Kasumi-1 (cell line): ENCODE results near the gene FAM149B1.
"Not testable (repeated sequence)": the region's sequence is repeated elsewhere in the genome, so short reads cannot be mapped to it uniquely, and the experiment has no call there.

Experiments
- DNase-seq, 2 experiments: peaks; one replicate each; lab custom pipeline; 2025; lab: John Stamatoyannopoulos, UW

Gene FAM149B1

DNA sequence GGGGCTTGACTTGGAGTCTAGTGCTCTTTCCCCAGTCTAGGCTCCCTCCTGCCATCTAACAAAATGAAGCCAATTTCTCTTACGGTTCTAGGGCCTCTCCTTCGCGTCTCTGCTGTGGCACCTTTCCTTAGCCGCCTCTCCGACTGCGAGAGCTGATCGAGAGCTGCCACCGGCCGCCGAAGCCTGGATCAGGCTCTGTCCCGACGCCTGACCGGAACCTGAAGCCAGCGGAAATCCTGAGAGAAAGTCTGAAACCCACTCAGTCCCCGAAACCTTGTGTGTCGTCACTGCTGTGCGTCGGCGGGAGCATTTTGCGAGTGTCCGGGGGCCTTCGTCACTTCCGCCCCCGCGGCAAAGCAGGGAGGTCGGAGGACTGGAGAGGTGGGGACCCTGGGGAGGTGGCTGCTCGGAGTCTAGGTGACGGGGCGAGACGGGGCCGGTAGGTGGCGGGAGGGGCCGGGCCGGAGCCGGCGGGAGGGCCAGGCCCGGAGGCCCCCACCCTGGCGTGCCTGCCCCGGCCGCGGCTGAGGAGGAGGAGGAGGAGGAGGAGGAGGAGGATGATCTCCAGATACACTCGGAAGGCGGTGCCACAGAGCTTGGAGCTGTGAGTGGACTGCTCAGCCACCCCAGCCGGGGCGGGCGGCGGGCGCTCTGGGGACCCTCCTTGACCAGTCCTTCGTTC, at the start of gene FAM149B1, which contains the start of gene ECD:
FAM149B1 (plus strand) TSS at position 337 of the 682 bp plus-strand sequence; CDS start at position 558, 221 bp downstream.
ECD (minus strand) TSS at position 226 of the 682 bp plus-strand sequence. CDS start 4,071 bp downstream, outside the sequence.
- DNase-seq: peak; percentile 95 to 97

DNA sequence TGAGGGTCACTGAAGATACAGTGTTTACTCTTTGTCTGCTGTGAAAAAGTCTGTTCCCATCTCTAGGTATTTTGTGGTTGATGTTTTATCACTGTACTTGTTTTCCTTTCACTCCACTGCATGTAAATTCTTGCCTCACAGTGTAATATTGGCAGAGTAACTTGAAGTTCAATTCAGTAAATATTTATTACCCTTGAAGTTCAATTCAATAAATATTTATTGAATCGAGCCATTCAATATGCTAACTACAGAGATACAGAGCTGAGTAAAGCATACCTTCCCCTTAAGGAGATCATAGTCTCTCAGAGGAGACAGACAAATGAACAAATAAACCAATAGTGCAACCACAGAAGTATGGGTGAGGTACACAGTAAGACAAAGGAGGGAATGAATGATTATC, 48.5 kb upstream of the FAM149B1 start:
- no peak for DNase-seq

DNA sequence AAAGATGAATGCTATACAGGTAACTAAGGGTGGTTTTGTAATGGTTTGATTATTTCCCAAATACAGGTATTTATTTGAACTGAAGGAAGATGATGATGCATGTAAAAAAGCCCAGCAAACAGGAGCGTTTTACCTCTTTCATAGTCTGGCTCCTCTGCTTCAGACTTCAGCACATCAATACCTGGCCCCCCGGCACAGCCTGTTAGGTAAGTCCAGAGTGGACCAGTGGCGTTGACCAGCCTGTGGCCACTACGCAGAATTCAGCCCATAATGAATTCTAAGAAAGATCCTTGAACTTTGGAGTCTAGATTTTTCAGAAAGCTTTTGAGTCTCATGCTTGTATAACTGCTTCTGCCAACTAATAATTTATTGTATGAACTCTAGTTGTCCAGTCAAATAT, 48.0 kb upstream of the FAM149B1 start:
- DNase-seq: no peak

DNA sequence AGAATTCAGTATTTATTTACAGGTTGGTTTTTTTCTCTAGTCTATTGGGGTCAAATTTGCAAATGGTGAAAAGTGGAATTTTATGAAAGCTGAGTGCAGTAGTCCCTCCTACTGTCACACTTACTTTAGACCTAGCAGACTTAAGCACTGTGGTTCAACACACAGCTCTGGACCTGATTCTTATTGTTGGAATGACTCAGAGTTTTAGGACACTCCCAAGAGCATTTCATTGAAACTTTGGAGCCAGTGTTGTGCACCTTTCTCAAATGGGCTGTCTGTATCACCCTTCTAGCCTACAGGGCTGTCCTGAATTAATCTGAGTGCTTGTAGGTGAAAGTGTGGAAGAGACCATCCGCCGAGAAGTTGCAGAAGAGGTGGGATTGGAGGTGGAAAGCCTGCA, 41.6 kb upstream of the FAM149B1 start:
- no peak for DNase-seq

DNA sequence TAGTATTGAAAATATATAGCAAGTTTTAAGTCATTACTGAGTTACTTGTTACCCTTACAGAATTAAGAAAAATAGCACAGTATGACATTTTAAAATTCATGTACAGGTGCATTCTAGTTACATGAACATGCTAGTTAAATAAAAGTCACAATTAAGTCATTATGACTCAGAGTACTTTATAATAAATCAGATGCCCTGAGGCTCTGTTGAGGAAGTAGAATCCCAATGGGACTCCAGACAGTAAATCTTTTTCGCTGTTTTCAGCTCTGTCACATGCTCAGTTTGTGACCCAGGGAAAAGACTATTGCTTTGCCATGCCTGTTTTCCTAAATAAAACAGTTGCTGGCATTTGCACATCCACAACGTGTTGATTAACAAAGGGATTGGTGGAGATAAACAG, 36.6 kb upstream of the FAM149B1 start:
- DNase-seq: no peak

DNA sequence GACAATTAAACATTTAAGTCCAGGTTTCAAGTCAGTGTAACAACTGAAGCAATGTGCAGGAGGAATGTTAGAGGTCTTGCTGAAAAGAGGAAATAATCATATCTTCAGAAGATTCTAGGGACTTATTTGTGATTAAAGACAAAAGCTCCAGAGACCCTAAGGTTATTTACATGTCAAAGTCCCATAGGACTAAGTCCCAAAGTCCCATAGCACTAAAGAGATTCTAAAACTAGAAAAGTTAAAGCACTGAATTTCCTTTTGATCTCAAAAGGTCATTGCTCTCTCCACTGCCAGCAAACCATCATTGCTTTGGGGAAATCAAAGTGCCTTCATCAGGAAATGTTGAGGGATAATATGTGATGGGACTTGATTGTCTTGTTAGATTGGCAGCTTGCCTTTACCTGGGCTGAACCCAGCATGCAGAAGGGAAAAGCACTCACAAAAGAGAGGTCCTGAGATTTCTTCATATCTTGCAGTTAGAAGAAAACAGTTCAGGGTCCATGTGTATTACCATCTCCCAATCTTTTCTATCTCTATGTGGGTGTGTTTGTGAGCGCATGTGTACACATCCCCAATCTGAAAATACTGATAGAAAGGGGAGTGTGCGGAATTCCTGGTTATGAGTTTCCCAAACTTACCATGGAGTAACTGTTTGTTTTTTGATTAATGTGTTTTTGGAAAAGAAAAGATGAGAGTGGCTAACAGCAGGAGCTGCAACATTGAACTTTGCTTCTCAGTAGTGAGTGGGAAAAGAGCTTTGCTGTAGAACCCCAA, 35.8 kb upstream of the FAM149B1 start:
- DNase-seq: no peak

DNA sequence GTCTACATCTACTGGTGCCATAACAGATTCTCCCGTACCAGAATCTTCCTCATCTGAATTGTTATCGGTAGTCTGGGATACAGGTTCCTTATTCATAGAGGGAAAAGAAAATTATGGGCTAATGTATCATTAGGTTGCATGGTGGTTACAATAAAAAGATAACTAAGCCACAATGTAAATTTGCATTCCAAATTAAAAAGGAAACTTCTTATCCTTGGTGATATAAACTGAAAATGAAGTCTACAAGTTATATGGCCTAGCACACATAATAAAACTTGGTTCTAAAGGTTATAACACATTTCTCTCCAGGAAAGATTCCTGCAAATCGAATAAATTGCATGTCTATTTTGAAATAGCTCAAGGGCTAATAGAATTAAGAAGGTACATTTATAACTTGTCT, 33.2 kb upstream of the FAM149B1 start:
- no peak for DNase-seq

DNA sequence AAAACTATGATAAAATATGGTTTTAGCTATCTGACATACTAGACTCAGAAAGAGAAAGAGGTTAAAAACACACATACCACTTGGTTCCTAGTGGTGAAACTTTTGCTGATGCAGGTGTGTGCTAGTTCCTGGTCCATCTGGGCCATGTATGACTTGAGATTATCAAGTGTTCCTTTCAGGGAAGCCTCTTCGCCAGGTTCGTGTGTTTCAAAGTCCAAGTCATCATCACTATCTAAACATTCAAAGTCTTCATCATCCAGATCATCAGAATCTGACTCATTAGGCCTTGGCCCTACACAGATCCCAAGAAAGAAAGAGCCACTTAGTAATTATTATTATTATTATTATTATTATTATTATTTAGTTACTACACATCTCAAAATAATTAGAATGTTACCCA, 31.3 kb upstream of the FAM149B1 start:
- DNase-seq: no peak

DNA sequence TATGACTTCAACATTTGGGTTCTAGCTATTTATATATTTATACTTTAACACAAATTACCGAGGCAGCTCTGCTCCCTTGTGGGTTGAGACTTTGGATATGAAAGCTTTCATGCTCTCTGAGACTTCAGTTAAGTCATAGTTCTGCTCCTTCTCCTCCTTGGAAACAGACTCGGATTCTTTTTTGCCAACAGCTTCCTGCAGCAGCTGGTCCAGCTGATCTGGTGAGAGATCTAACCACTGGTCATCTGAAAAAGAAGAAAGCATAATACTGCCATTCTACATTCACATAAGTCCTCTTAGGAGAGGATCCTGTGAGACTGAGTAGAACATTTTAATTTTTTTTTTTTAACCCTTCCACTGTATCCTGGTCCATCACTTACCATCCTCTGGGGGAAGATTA, 28.7 kb upstream of the FAM149B1 start:
- no peak for DNase-seq

DNA sequence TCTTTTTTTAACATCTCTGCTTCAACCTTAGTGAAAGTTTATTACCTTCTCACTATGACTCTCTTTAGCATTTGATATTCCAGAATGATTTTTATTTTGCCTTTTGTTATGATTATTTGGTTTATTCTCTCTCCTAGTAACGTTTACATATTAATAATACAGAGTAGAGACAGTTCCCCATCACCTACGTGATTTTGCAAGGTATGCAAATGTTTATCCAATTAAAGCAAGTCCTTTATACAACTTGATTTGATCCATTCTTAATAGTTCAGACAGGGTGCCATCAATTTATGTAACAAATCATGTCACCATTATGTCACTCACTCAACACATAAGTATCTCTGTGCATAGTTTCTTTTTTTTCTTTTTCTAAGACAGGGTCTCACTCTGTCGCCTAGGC, 26.3 kb upstream of the FAM149B1 start:
- no peak for DNase-seq

DNA sequence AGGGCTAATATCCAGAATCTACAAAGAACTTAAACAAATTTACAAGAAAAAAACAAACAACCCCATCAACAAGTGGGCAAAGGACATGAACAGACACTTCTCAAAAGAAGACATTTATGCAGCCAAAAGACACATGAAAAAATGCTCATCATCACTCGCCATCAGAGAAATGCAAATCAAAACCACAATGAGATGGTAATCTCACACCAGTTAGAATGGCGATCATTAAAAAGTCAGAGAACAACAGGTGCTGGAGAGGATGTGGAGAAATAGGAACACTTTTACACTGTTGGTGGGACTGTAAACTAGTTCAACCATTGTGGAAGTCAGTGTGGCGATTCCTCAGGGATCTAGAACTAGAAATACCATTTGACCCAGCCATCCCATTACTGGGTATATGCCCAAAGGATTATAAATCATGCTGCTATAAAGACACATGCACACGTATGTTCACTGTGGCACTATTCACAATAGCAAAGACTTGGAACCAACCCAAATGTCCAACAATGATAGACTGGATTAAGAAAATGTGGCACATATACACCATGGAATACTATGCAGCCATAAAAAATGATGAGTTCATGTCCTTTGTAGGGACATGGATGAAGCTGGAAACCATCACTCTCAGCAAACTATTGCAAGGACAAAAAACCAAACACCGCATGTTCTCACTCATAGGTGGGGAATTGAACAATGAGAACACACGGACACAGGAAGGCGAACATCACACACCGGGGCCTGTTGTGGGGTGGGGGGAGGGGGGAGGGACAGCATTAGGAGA, 17.1 kb upstream of the FAM149B1 start:
- not testable (repeated sequence) for DNase-seq

DNA sequence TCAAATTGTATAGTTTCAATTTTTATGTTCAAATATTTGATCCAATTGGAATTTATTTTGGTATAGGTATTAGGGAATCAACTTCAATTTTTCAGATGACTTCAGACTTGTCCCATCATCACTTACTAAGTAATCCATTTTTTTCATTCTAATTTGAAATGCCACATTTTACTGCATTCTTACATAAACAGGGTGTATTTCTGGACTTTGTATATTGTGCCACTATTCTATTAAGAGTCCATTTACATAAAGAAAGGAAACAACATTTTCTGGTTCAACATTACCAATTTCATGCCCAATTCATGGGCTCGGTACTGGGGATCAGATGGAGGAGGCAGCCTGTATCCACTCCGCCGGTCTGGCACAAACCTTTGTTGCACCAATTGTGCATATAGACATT, 15.9 kb upstream of the FAM149B1 start:
- no peak for DNase-seq

DNA sequence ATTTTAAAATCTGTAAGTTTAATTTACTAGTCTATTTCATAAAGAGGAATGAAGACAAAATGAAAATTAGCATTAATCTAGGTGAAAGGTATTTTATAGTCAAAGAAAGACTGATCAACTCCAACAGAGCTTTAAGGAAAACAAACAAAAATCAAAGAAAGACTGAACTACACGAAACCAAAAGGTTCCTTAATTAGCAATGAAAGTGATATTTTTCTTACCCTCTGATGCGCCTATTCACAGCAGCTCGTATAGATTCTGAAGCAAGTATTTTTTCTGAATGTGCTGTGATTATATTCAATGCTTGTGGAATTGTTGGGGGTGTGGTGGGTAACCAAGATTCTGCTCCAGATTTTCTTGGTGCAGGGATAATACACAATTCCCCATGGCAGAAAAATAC, 11.9 kb upstream of the FAM149B1 start:
- DNase-seq: no peak

DNA sequence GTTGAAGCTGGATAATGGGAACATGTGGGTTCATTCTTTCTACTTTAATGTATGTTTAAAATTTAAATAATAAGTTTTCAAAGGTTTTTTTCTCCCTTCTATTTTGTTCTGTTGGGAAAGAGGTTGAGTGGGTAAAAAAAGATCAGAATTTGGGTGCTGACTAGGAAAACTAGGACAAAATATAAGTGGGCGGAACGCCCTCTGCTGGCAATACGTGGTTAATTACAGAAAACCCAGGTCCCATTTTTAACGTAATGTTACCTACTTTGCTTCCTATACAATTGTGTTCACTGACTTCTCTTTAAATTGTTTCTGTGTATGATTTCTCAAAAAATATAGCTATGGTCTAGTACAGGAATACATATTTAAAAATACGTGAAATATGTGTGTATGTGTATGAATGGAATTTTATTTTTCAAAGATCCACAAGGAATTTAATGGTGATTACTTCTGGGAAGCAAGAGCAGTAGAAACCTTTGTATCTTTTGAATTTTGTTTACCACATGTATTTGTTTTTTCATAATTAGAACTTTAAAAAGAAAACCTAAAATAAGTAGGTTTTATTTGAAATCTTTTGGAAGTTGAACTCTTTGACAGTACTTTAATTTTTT, 8.8 kb upstream of the FAM149B1 start:
- DNase-seq: peak; percentile 70 to 84

DNA sequence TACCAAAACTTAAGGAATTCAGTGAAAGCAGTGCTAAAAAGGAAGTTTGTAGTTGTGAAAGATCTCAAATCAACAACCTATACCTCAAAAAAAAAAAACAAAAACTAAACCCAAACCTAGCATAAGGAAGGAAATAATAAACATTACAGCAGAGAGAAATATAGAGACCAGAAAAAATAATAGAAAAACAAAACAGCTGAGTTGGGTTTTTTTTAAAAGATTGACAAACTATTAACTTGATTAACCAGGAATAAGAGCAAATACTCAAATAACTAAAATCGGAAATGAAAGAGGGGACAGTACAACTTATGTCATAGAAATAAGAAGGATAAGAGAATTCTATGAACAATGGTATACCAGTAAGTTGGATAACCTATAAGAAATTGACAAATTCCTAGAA, 6.8 kb upstream of the FAM149B1 start:
- DNase-seq: no peak

DNA sequence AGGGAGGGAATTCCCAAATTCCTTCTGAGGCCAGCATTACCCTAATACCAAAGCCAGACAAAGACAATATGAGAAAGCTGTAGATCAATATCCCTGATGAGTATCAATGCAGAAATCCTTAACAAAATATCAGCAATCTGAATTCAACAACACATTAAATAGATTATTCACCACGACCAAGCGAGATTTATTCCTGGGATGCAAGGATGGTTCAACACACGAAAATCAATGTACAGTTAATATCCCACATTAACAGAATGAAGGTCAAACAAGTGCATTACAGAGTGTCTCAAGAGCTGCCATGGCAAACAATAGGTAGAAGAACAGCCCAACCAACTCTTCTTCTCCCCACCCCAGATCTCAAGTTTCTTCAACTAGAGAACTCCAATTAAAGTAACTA, 6.3 kb upstream of the FAM149B1 start:
- DNase-seq: no peak

DNA sequence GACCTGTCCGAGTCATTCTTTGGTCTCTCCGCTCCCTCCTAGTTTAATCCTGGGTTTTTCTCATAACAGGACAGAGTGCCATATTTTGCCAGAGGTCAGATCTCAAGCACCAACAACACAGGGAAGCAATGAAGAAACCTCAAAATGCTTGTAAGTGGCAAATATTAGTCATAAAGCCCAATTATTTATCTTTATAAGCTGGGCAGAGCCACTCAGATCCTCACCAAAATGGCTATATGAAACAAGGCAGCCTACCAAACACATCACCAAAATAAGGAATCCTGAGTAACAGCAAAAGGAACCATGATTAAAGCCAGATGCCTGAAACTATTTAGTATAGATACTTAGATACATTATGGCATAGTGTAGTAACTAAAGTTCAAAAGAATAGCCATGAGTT, 4.8 kb upstream of the FAM149B1 start:
- no peak for DNase-seq

DNA sequence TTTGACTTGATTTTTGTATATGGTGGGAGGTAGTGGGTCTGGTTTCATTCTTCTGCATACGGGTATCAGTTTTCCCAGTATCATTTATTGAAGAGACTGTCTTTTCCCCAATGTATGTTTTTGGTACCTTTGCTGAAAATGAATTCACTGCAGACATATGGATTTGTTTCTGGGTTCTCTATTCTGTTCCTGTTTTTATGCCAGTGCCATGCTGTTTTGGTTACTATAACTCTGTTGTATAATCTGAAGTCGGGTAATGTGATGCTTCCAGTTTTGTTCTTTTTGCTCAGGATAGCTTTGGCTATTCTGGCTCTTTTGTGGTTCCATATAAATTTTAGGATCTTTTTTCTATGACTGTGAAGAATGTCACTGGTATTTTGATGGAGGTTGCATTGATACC, 947 bp upstream of the FAM149B1 start:
- no peak for DNase-seq

DNA sequence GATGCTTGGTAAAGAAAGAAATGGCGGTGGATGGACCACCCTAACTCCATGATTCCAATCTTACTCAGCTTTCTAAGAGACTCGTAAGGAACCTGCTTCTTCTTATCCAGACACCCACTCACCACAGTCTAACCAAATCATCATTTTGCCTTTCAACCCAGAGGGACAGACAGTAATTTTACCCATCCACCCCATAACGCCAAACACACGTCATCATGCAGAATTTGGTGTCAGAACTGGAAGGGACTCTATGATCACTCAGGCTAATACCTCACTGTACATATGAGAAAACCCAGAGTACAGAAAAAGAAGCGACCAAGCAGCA, 499 bp upstream of the FAM149B1 start:
- no peak for DNase-seq

DNA sequence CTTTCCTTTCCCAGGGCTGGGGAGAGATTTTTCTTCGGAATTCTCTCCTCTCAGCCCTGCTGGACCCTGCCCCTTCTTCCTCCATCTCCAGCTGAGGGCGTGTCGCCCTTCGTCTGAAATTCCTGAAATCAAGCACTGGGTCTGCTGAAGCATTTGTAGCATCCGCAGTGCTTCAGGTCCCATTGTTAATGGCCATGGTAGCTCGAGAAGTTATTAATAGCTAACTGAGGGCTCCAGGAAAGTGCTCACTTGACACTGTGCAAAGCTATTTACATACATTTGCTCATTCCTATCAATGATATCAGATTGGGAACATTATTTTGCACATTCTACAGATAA, 515 bp downstream of the FAM149B1 start:
- DNase-seq: peak; percentile 46 to 65

DNA sequence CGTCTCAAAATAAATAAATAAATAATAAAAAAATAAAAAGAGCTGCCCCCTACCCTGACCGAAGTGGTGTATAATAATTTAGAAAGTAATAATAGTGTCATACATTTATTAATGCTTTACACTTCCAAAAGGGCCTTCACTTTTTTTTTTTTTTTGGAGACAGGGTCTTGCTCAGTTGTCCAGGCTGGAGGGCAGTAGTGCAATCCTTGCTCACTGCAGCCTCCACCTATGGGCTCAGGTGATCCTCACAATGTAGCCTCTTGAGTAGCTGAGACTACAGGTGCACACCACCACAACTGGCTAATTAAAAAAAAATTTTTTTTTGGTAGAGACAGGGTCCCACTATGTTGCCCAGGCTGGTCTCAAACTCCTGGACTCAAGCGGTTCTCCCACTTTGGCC, 1.4 kb downstream of the FAM149B1 start:
- no peak for DNase-seq

DNA sequence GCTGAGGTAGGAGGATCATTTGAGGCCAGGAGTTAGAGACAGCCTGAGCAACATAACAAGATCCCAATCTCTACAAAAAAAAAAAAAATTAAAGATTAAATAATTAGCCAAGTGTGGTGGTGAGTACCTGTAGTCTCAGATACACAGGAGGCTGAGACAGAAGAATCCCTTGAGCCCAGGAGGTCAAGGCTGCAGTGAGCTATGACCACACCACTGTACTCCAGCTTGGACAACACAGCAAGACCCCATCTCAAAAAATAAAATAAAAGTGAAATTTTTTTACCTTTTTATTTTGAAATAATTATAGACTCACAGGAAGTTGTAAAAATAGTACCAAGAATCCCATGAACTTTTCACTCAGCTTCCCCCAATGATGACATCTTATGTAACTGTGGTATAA, 4.9 kb downstream of the FAM149B1 start:
- DNase-seq: no peak
